ENCODE data around the gene AP3B1.

GRCh38 chr5:78000191-78000590, 294.3 kb downstream of the AP3B1 start:
- TF ChIP-seq CTCF (IDR thresholded peaks at IDR 0.05) (no peak), POLR2A (IDR thresholded peaks at IDR 0.05) (no peak)
